A673 (cell line): ENCODE measurements around the gene IPO13. TPM values are rescaled to one million over a fixed set of nuclear protein-coding genes. Genes with fewer than 3 reads are reported as not detected.

Experiments
- BruUV-seq: library from RNA; stranded (reverse); fragments of 400-500 nt; replicated peaks from 2 replicates; lab custom pipeline; 2021; lab: Mats Ljungman, UMichigan
- CTCF ChIA-PET: fragments of 300-600 bp; sonication (Branson Sonifier 250); formaldehyde crosslinking; loops from one replicate; lab custom pipeline; 2022; ENCODE audit warnings: antibody characterized with exemption; lab: Charles Lee
- POLR2A ChIA-PET: fragments of 300-600 bp; sonication (Branson Sonifier 250); formaldehyde crosslinking; loops from one replicate; lab custom pipeline; 2022; ENCODE audit warnings: antibody characterized with exemption; ENCODE audit not compliant: low non-redundant PET; lab: Charles Lee
- DNase-seq: peaks from one replicate; pipeline ENCODE4 v3.0.0-alpha.2; 2015; ENCODE audit warnings: low spot score
- H3K27ac ChIP-seq: fragments of 200-600 bp; sonication (generic); 2 replicates; pipeline ENCODE4 v1.5.1; 2016; ENCODE audit warnings: mixed run types, low read depth, mild to moderate bottlenecking, mixed read lengths, antibody characterized with exemption, low read length; ENCODE audit not compliant: poor library complexity, severe bottlenecking
- H3K27me3 ChIP-seq: fragments of 200-600 bp; sonication (generic); replicated peaks from 2 replicates; pipeline ENCODE4 v1.6.1; 2017; ENCODE audit warnings: mixed run types, low read depth, mild to moderate bottlenecking, mixed read lengths, antibody characterized with exemption, low read length; ENCODE audit not compliant: insufficient read depth, poor library complexity
- H3K36me3 ChIP-seq: fragments of 200-600 bp; sonication (generic); 2 replicates; pipeline ENCODE4 v1.6.1; 2016; ENCODE audit warnings: mixed run types, mild to moderate bottlenecking, mixed read lengths, antibody characterized with exemption, low read length; ENCODE audit not compliant: insufficient read depth, poor library complexity, severe bottlenecking
- H3K4me1 ChIP-seq: fragments of 200-600 bp; sonication (generic); 2 replicates; pipeline ENCODE4 v1.6.1; 2017; ENCODE audit warnings: mixed run types, mild to moderate bottlenecking, mixed read lengths, antibody characterized with exemption, low read length; ENCODE audit not compliant: insufficient read depth, poor library complexity, severe bottlenecking
- H3K4me3 ChIP-seq: fragments of 200-600 bp; sonication (generic); 2 replicates; pipeline ENCODE4 v1.5.1; 2016; ENCODE audit warnings: low read depth, mixed run types, mild to moderate bottlenecking, mixed read lengths, low read length; ENCODE audit not compliant: poor library complexity, severe bottlenecking
- H3K9me3 ChIP-seq: fragments of 200-600 bp; sonication (generic); 2 replicates; pipeline ENCODE4 v1.6.1; 2016; ENCODE audit warnings: mixed run types, low read depth, mild to moderate bottlenecking, mixed read lengths, antibody characterized with exemption, low read length; ENCODE audit not compliant: poor library complexity, severe bottlenecking
- EZH2 ChIP-seq: fragments of 200-600 bp; sonication (generic); IDR thresholded peaks from 2 replicates; pipeline ENCODE4 v1.6.1; 2017; ENCODE audit warnings: borderline replicate concordance, low read depth, mild to moderate bottlenecking, mixed read lengths, antibody characterized with exemption, low read length; ENCODE audit not compliant: poor library complexity, severe bottlenecking
- intact Hi-C: fragments of 100-400 bp; cut with micrococcal nuclease; formaldehyde crosslinking; loops from one replicate; pipeline ENCODE4 v1.10.0; 2022; ENCODE audit not compliant: unreplicated experiment
- total RNA-seq: library from RNA; stranded (reverse); gene quantifications from 2 replicates; pipeline ENCODE4 v1.2.3, GENCODE V29; 2021
- TF ChIP-seq, protein P1 (sequence below): fragments of 300-800, 200-600 bp; sonication (generic); conservative IDR thresholded peaks from 2 replicates; pipeline ENCODE4 v1.5.1; 2017; ENCODE audit warnings: low read depth, mild to moderate bottlenecking, antibody characterized with exemption, low read length, moderate library complexity, mixed read lengths

The IPO13 gene
- total RNA-seq, 1 experiment from 2014 or later = 53.4 TPM

GRCh38 chr1:43980255-43981134 lies 33.7 kb downstream of the IPO13 start:
- H3K27ac ChIP-seq = peak overlapping the region; percentile 85
- ChIA-PET POLR2A (no interaction called here), CTCF (no interaction called here)
- intact Hi-C loops = no loop called here
- TF ChIP-seq, protein P1, sequence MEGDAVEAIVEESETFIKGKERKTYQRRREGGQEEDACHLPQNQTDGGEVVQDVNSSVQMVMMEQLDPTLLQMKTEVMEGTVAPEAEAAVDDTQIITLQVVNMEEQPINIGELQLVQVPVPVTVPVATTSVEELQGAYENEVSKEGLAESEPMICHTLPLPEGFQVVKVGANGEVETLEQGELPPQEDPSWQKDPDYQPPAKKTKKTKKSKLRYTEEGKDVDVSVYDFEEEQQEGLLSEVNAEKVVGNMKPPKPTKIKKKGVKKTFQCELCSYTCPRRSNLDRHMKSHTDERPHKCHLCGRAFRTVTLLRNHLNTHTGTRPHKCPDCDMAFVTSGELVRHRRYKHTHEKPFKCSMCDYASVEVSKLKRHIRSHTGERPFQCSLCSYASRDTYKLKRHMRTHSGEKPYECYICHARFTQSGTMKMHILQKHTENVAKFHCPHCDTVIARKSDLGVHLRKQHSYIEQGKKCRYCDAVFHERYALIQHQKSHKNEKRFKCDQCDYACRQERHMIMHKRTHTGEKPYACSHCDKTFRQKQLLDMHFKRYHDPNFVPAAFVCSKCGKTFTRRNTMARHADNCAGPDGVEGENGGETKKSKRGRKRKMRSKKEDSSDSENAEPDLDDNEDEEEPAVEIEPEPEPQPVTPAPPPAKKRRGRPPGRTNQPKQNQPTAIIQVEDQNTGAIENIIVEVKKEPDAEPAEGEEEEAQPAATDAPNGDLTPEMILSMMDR = no peak
- TF ChIP-seq EZH2 = no peak
- H3K4me3 ChIP-seq = peak overlapping the region; percentile 65
- TSS peak; percentile 12 for BruUV-seq
- H3K36me3 ChIP-seq = peaks cover 35% of the 10 kb centered on the region
- H3K27me3 ChIP-seq = no peaks in the 10 kb centered on the region
- H3K4me1 ChIP-seq = peaks cover 26% of the 10 kb centered on the region
- no peaks in the 10 kb centered on the region for H3K9me3 ChIP-seq
- DNase-seq = no peak

GRCh38 chr1:43981135-43981491 lies 34.4 kb downstream of the IPO13 start:
- peaks cover 22% of the 10 kb centered on the region for H3K4me1 ChIP-seq
- CTCF ChIA-PET = no interaction called here
- no peaks in the 10 kb centered on the region for H3K9me3 ChIP-seq
- H3K27me3 ChIP-seq = no peaks in the 10 kb centered on the region
- POLR2A ChIA-PET = no interaction called here
- H3K4me3 ChIP-seq = peak overlapping the region; percentile 65
- peaks cover 39% of the 10 kb centered on the region for H3K36me3 ChIP-seq
- H3K27ac ChIP-seq = no peak overlapping the region
- no TSS peak for BruUV-seq
- DNase-seq = no peak
- intact Hi-C loops = no loop called here
- TF ChIP-seq, protein P1 = no peak
- TF ChIP-seq EZH2 = no peak

DNA sequence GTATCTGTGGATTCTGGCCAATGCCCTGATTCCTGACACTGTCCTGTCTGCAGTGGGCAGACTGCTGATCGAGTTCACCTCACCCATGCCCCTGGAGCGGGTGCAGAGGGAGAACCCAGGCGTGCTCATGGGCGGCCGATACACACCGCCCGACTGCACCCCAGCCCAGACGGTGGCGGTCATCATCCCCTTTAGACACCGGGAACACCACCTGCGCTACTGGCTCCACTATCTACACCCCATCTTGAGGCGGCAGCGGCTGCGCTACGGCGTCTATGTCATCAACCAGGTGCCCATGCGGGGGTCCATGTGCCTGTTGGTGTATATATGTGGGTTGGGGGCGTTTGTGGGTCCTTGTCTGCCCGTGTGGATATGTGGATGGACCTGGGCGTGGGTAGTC lies 34.9 kb downstream of the IPO13 start:
- Histone ChIP-seq H3K27me3 (no peaks in the 10 kb centered on the region), H3K9me3 (no peaks in the 10 kb centered on the region), H3K4me1 (peaks cover 17% of the 10 kb centered on the region), H3K27ac (no peak overlapping the region), H3K36me3 (peaks cover 38% of the 10 kb centered on the region), H3K4me3 (no peak overlapping the region)
- POLR2A ChIA-PET = no interaction called here
- no peak for DNase-seq
- TF ChIP-seq EZH2 = no peak
- TF ChIP-seq, protein P1 = no peak
- BruUV-seq = no TSS peak
- CTCF ChIA-PET = no interaction called here
- intact Hi-C loops = no loop called here
